DMS53 (cell line): ENCODE measurements around the gene C1QTNF8.

Source experiments
- DNase-seq: peaks from one replicate; lab custom pipeline; 2025; lab: John Stamatoyannopoulos, UW

Gene C1QTNF8

GRCh38 chr16:1077877-1078578 lies 18.0 kb downstream of the C1QTNF8 start:
- DNase-seq: no peak

GRCh38 chr16:1076801-1077576 lies 19.1 kb downstream of the C1QTNF8 start:
- no peak for DNase-seq

GRCh38 chr16:1075546-1075945 lies 20.5 kb downstream of the C1QTNF8 start:
- no peak for DNase-seq

- no peak for DNase-seq
These were observed 21.7 kb downstream of the C1QTNF8 start for GRCh38 chr16:1074379-1074649.

- no peak for DNase-seq
These were observed 22.3 kb downstream of the C1QTNF8 start for GRCh38 chr16:1073566-1074378.

GRCh38 chr16:1073262-1073558 lies 22.8 kb downstream of the C1QTNF8 start:
- no peak for DNase-seq

GRCh38 chr16:1072526-1073261 lies 23.4 kb downstream of the C1QTNF8 start, which contains the start of gene SSTR5:
Gene SSTR5 (plus strand): TSS chr16:1072747. CDS start chr16:1078869, 6,122 bp downstream.
- no peak for DNase-seq

GRCh38 chr16:1071561-1072225 lies 24.4 kb downstream of the C1QTNF8 start:
- DNase-seq: peak; percentile 7

GRCh38 chr16:1070864-1071408 lies 25.1 kb downstream of the C1QTNF8 start:
- DNase-seq: no peak

- DNase-seq: no peak
These were observed 25.8 kb downstream of the C1QTNF8 start for GRCh38 chr16:1070084-1070863.

GRCh38 chr16:1069154-1069553 lies 26.9 kb downstream of the C1QTNF8 start:
- DNase-seq: no peak

- no peak for DNase-seq
These were observed 27.6 kb downstream of the C1QTNF8 start for GRCh38 chr16:1068451-1068850.

- no peak for DNase-seq
These were observed 28.4 kb downstream of the C1QTNF8 start for GRCh38 chr16:1067629-1068028.

- peak; percentile 37 for DNase-seq
These were observed 29.4 kb downstream of the C1QTNF8 start for GRCh38 chr16:1066584-1067172.

GRCh38 chr16:1065469-1066128 lies 30.4 kb downstream of the C1QTNF8 start:
- no peak for DNase-seq

- DNase-seq: no peak
These were observed 32.3 kb downstream of the C1QTNF8 start for GRCh38 chr16:1063728-1064127.

- DNase-seq: no peak
These were observed 33.1 kb downstream of the C1QTNF8 start for GRCh38 chr16:1062895-1063294.

GRCh38 chr16:1061769-1062505 lies 34.1 kb downstream of the C1QTNF8 start:
- DNase-seq: no peak
